Stimulated activated CD4-positive, alpha-beta T cell treated with anti-CD3 and anti-CD28 coated beads, Interleukin-12 subunit alpha, Interleukin-12 subunit beta, amount 100 ng/mL, for 4 hours (primary cell): ENCODE measurements around the gene TEKT1.

Source experiments
- DNase-seq: peaks from one replicate; pipeline ENCODE4 v3.0.0-alpha.2; 2020

The TEKT1 gene

DNA sequence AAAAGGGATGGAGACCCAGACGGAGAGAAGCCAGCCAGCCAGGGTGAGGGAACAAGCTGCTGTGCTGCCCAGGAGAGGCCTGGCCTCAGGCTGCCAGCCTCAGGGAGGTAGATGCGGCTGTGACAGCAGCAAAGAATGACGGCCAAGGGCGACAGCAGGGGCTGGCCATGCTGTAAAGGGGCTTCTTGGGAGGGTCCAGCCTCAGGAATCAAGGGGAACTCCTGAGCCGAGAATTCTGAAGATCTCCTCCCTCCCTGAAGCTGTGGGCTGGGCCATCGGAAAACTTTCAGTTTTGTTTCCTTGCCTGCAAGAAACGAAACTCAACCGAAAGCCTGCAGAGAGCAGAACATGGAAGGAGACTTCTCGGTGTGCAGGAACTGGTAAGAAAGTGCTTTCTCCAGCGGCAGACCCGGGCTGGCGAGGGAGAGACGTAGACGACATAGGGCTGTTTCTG is 75.8 kb downstream of the TEKT1 start, which contains the start of gene XAF1:
Gene XAF1, plus strand, starts transcription at position 316 of the 454 bp plus-strand sequence. Its CDS starts 33 bp downstream, at position 349.
- DNase-seq, result no peak

DNA sequence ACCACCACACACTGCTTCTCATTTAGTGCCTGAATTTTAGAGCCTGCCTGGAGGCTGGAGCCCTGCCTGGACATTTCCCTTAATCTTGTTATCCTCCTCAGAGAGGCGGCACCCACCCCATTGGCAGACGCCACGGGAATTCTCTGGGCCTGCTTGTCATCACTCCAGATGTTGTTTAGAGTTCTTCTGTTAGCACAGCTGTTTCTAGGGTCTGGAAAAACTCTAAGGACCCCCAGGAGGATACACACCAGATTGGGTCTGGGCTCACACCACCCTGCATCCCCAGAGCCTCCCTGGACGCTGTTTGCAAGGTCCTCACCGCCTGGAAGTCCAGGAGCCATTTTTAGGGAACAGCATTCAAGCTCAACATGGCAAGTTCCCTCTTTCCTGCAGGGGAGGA is 76.2 kb downstream of the TEKT1 start:
- no peak for DNase-seq

DNA sequence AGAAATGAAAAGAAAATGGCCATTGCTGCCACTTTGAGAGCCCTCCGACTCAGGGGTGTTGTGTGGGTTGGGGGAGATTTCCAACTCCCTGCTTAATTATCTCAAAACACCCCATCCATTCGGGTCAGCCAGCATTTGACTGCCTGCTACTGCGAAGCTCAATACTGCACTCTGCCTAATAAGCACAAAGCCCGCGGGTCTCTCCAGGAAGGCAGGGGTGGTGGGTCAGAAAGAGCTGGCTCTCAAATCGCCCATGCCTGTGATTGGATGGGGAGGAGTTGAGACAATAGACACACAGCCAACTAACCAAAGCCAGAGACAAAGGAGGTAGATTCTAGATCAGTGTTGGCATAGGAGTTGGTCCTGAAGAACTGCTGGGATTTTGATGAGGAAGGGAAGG is 78.0 kb downstream of the TEKT1 start:
- no peak for DNase-seq

DNA sequence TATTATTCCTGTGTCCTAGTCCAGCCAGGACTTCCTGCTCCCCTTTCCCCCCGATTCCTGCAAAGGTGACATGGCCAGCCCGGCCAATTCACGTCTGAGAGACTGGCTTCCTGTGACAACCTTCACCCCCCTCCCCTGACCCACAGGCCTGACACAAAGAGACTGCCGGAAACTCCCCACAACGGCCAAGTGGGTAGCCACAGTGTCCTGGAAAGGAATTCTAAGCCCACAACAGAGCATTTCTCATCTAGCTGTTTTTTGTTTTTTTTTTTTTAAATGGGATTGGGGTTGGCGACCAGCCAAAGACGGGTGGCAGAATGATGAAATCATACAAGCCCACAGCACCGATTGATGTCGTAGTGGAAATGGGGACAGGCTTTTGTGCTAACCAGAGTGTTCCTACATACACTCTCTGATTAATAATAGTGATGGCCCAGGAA is 78.5 kb downstream of the TEKT1 start:
- peak; percentile 30 for DNase-seq

DNA sequence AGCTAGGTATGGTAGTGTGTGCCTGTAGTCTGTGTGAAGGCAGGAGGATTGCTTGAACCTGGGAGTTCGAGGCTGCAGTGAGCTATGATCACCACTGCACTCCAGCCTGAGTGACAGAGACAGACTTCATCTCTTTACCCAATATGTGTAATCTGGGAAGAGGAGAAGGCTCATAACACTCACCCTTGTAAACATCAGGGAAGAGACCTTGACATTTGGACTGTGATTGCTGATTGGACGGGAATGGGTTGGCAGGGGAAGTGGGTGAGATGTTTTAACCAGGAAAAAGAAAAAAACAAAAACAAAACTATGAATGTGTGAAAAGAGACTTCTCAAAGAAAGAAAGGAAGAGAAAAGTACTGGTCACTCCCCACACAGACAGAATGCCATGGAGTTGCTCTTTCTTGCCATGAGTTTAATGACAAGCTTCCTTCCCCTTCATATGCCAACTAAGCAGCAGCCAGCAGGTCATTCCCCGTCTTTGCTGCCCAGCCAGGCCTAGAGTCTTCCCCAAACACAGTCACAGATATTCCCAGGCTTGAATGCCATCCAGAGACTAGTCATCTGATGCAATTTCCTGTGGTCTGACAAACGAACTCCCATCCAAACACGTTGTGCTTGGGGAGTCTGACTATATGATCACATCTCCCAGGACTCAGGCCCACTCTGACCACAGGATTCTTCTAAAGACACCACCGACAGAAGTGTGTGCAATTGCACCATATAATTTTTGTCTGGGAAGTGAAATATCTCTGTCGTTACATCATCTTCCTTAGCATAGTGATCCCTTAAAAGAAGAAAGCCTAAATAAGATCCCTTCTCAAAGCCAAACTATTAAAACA is 79.2 kb downstream of the TEKT1 start:
- no peak for DNase-seq

DNA sequence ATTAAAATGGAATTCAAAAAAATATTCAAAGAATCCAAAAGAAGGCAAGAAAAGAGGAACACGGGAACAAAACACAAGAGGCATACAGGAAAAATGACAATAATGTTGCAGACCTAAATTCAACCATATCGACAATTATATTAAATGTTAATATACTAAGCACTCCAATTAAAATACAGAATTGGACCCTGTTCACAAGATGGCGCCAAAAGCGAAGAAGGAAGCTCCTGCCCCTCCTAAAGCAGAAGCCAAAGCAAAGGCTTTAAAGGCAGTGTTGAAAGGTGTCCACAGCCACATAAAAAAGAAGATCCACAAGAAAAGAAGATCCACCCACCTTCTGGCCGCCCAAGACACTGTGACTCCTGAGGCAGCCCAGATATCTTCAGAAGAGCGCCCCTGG is 82.0 kb downstream of the TEKT1 start:
- no peak for DNase-seq

DNA sequence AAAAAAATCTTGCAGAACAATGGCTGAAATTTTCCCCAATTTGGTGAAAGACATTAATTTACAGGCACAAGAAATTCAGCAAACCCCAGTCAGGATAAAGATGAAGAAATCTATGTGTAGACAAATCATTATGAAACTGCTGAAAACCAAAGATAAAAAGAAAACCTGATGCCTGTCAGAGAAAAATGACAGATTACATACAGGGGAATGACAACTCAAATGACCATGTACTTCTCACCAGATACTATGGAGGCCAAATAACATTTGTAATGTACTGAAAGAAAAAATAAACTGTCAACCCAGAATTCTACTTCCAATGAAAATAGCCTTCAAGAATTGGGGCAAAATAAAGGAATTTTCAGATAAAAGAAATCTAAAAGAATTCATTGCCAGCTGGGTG is 82.9 kb downstream of the TEKT1 start:
- DNase-seq, result no peak
